Neuronal stem cell (in vitro differentiated cells): ENCODE results near the gene SLC35F4.
"Not testable (repeated sequence)": the region's sequence is repeated elsewhere in the genome, so short reads cannot be mapped to it uniquely, and the experiment has no call there.

ENCODE experiments used
- DNase-seq: peaks from one replicate; pipeline ENCODE4 v3.0.0-alpha.2; 2013; ENCODE audit warnings: low spot score
- H2AFZ ChIP-seq: one replicate; pipeline ENCODE4 v1.6.1; 2013; ENCODE audit warnings: mild to moderate bottlenecking, low read length, inconsistent platforms
- H2AK5ac ChIP-seq: 2 replicates; pipeline ENCODE4 v1.6.1; 2013; ENCODE audit warnings: low read depth, mild to moderate bottlenecking, inconsistent platforms, low read length, moderate library complexity, mixed read lengths
- H2BK120ac ChIP-seq: 2 replicates; pipeline ENCODE4 v1.6.1; 2013; ENCODE audit warnings: low read depth, mild to moderate bottlenecking, inconsistent platforms, low read length, moderate library complexity, mixed read lengths
- H2BK12ac ChIP-seq: one replicate; pipeline ENCODE4 v1.6.1; 2013; ENCODE audit warnings: low read length, inconsistent platforms
- H2BK15ac ChIP-seq: 2 replicates; pipeline ENCODE4 v1.6.1; 2013; ENCODE audit warnings: mild to moderate bottlenecking, low read length, inconsistent platforms, mixed read lengths
- H2BK5ac ChIP-seq: one replicate; pipeline ENCODE4 v1.6.1; 2013; ENCODE audit warnings: inconsistent platforms, mild to moderate bottlenecking, low read length, moderate library complexity
- H3K14ac ChIP-seq: one replicate; pipeline ENCODE4 v1.6.1; 2013; ENCODE audit warnings: low read length, inconsistent platforms
- H3K18ac ChIP-seq: 2 replicates; pipeline ENCODE4 v1.6.1; 2013; ENCODE audit warnings: low read length, inconsistent platforms
- H3K23ac ChIP-seq: 2 replicates; pipeline ENCODE4 v1.6.1; 2013; ENCODE audit warnings: low read depth, mild to moderate bottlenecking, mixed read lengths, low read length, inconsistent platforms; ENCODE audit not compliant: poor library complexity
- H3K27ac ChIP-seq: replicated peaks from 3 replicates; pipeline ENCODE4 v1.5.1; 2013; ENCODE audit warnings: low read length, inconsistent platforms
- H3K27me3 ChIP-seq, 3 experiments: 2 replicates each; pipeline ENCODE4 v1.6.1; 2013; ENCODE audit warnings: low read length in 3 of 3, mild to moderate bottlenecking in 2 of 3, inconsistent platforms in 1 of 3, low read depth in 1 of 3, mixed read lengths in 1 of 3, moderate library complexity in 1 of 3; ENCODE audit not compliant: control insufficient read depth in 3 of 3, insufficient read depth in 3 of 3
- H3K36me3 ChIP-seq, 2 donors: replicated peaks in 1 of 2; 2 replicates each; pipeline ENCODE4 v1.6.1; 2013; ENCODE audit warnings: low read length in 2 of 2; ENCODE audit not compliant: control insufficient read depth in 2 of 2, insufficient read depth in 2 of 2
- H3K4ac ChIP-seq: 2 replicates; pipeline ENCODE4 v1.6.1; 2013; ENCODE audit warnings: inconsistent platforms, mild to moderate bottlenecking, low read length, moderate library complexity
- H3K4me1 ChIP-seq, 2 donors: 1 replicate in 1 of 2; 2 replicates in 1 of 2; pipeline ENCODE4 v1.6.1; 2013; ENCODE audit warnings: low read length in 2 of 2, low read depth in 1 of 2; ENCODE audit not compliant: control insufficient read depth in 2 of 2, insufficient read depth in 1 of 2
- H3K4me2 ChIP-seq: one replicate; pipeline ENCODE4 v1.6.1; 2013; ENCODE audit warnings: mild to moderate bottlenecking, low read length, inconsistent platforms; ENCODE audit not compliant: insufficient read depth, poor library complexity, severe bottlenecking
- H3K4me3 ChIP-seq, 2 donors: 2 replicates each; pipeline ENCODE4 v1.5.1; 2013; ENCODE audit warnings: low read length in 2 of 2, mild to moderate bottlenecking in 2 of 2, inconsistent platforms in 1 of 2, moderate library complexity in 1 of 2
- H3K79me1 ChIP-seq: one replicate; pipeline ENCODE4 v1.6.1; 2013; ENCODE audit warnings: low read depth, mild to moderate bottlenecking, inconsistent platforms, low read length, moderate library complexity
- H3K9ac ChIP-seq: one replicate; pipeline ENCODE4 v1.6.1; 2013; ENCODE audit warnings: mild to moderate bottlenecking, low read depth, low read length, inconsistent platforms; ENCODE audit not compliant: poor library complexity
- H3K9me3 ChIP-seq, 2 donors: replicated peaks in 1 of 2; 2 replicates each; pipeline versions ENCODE3 to v1.6.1; 2013; ENCODE audit warnings: low read length in 2 of 2, mild to moderate bottlenecking in 2 of 2, inconsistent platforms in 1 of 2, low read depth in 1 of 2, mixed read lengths in 1 of 2, moderate library complexity in 1 of 2; ENCODE audit not compliant: control insufficient read depth in 2 of 2, insufficient read depth in 1 of 2
- H4K8ac ChIP-seq: one replicate; pipeline ENCODE4 v1.6.1; 2013; ENCODE audit warnings: low read depth, mild to moderate bottlenecking, inconsistent platforms, low read length, moderate library complexity
- H4K91ac ChIP-seq: one replicate; pipeline ENCODE4 v1.6.1; 2013; ENCODE audit warnings: low read length, low read depth, mild to moderate bottlenecking, inconsistent platforms; ENCODE audit not compliant: poor library complexity
- WGBS, 2 donors: extraction: QIAGEN DNeasy Blood & Tissue Kit; methylation state at CpG; one replicate each; pipeline ENCODE4 v1.1.7; 2013; ENCODE audit warnings: missing lambda C conversion rate in 2 of 2, mixed read lengths in 1 of 2; ENCODE audit not compliant: insufficient read length in 2 of 2, insufficient replicate concordance in 1 of 2; ENCODE audit errors: extremely low coverage in 2 of 2; 5-methylcytosine and 5-hydroxymethylcytosine counted together

Gene SLC35F4

GRCh38 chr14:57754527-57754926, 111.4 kb downstream of the SLC35F4 start:
- no peak overlapping the region for H3K27ac ChIP-seq
- H4K91ac ChIP-seq: no peak overlapping the region
- H2AK5ac ChIP-seq: no peak overlapping the region
- no peak overlapping the region for H3K4ac ChIP-seq
- no peaks in the 10 kb centered on the region for H3K9me3 ChIP-seq
- H3K23ac ChIP-seq: no peak overlapping the region
- H3K18ac ChIP-seq: no peak overlapping the region
- no peak overlapping the region for H2AFZ ChIP-seq
- H3K4me1 ChIP-seq: peaks cover 0 to 3% of the 10 kb centered on the region in 2 donors
- H2BK12ac ChIP-seq: no peak overlapping the region
- H2BK15ac ChIP-seq: no peak overlapping the region
- no peak overlapping the region for H4K8ac ChIP-seq
- no peak overlapping the region for H3K4me2 ChIP-seq
- DNase-seq: no peak
- no peaks in the 10 kb centered on the region for H3K27me3 ChIP-seq
- H3K79me1 ChIP-seq: no peaks in the 10 kb centered on the region
- no peak overlapping the region for H3K9ac ChIP-seq
- no peak overlapping the region for H3K4me3 ChIP-seq
- no peak overlapping the region for H3K14ac ChIP-seq
- H2BK120ac ChIP-seq: no peak overlapping the region
- WGBS, 2 donors: no CpG with 5 or more reads among the region's 5 CpGs
- no peaks in the 10 kb centered on the region for H3K36me3 ChIP-seq
- H2BK5ac ChIP-seq: no peak overlapping the region

DNA sequence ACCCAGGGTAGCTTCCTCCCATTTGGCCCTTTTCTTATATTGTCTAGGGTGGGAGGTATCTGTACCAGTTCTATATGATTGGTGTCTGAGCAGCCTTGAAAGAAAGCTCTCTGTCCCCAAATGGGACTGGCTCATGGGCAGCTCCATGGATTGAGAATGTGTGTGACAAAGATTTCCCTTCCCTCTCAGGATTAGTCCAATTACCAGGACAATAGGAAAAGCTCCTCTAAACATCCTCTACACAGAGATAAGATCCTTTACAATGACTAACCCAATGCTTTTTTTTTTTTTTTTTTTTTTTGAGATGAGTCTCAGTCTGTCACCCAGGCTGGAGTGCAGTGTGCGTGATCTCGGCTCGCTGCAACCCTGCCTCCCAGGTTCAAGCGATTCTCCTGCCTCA, 112.1 kb downstream of the SLC35F4 start:
- Histone ChIP-seq H3K4me1 (peaks cover 0 to 3% of the 10 kb centered on the region in 2 donors), H4K91ac (no peak overlapping the region)
- DNase-seq: no peak

DNA sequence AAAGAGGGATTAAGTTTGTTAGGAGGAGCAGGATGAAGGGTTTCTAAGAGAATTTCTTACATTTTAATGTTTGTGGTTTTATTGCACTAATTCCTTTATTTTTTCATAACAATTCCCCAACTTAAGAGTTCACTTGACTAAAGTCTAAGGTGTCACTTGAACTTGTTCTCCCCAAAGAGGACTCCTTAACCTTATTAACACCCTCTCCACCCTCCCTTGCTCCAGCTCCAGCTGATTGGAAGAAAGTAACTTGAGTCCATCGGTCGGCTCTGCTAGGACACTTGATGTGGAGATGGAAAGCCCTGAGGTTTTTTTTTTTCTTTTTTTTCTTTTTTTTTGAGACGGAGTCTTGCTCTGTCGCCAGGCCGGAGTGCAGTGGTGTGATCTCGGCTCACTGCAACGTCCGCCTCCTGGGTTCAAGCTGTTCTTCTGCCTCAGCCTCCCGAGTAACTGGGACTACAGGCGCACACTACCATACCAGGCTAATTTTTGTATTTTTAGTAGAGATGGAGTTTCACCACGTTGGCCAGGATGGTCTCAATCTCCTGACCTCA, 113.7 kb downstream of the SLC35F4 start:
- H2BK15ac ChIP-seq, H3K27me3 ChIP-seq, H3K4me2 ChIP-seq, H3K4me1 ChIP-seq, H3K9me3 ChIP-seq, H3K27ac ChIP-seq, H2AFZ ChIP-seq, H3K79me1 ChIP-seq, H3K4me3 ChIP-seq, H2BK120ac ChIP-seq, H2AK5ac ChIP-seq, H3K18ac ChIP-seq, DNase-seq, H3K4ac ChIP-seq, H2BK12ac ChIP-seq, H3K23ac ChIP-seq, H4K91ac ChIP-seq, H4K8ac ChIP-seq, H3K36me3 ChIP-seq, H3K14ac ChIP-seq, H3K9ac ChIP-seq, H2BK5ac ChIP-seq: not testable (repeated sequence)
- WGBS, 2 donors: no CpG with 5 or more reads among the region's 11 CpGs

More for the DNA sequence above, 112.1 kb downstream of the SLC35F4 start:
- Histone ChIP-seq H3K14ac (no peak overlapping the region), H3K18ac (no peak overlapping the region), H3K9ac (no peak overlapping the region), H2BK5ac (no peak overlapping the region), H3K4me2 (no peak overlapping the region), H3K27ac (no peak overlapping the region), H3K36me3 (no peaks in the 10 kb centered on the region), H3K27me3 (no peaks in the 10 kb centered on the region), H2AK5ac (no peak overlapping the region), H3K79me1 (no peaks in the 10 kb centered on the region), H4K8ac (no peak overlapping the region), H3K4ac (no peak overlapping the region), H2BK15ac (no peak overlapping the region), H2AFZ (no peak overlapping the region), H3K23ac (no peak overlapping the region), H2BK12ac (no peak overlapping the region), H3K9me3 (no peaks in the 10 kb centered on the region), H2BK120ac (no peak overlapping the region), H3K4me3 (no peak overlapping the region)
- no CpG with 5 or more reads among the region's 4 CpGs for WGBS, 2 donors

DNA sequence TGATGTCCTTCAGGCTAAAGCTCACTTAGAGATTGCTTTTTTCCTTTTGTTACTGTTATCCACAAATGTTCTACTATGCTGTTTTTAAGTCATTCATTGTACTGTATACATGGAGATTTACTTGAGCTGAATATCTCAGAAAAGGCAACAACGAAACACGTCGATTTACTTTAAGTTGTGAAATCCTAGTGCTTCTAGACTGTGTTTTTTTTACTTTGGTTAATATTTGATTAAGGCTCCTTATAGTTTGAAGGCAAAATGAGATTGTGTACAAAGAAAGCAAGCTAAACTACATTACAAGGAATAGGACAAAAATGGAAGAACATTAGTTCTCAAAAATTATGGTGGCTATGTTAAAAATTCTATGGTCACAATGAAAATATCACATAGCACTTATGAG, 114.5 kb downstream of the SLC35F4 start:
- H3K4me2 ChIP-seq: no peak overlapping the region
- no peak overlapping the region for H4K91ac ChIP-seq
- no peak overlapping the region for H2AFZ ChIP-seq
- H3K23ac ChIP-seq: no peak overlapping the region
- no peak overlapping the region for H3K14ac ChIP-seq
- H3K4ac ChIP-seq: no peak overlapping the region
- H3K4me3 ChIP-seq: no peak overlapping the region
- DNase-seq: no peak
- no peak overlapping the region for H3K18ac ChIP-seq
- peaks cover 0 to 3% of the 10 kb centered on the region in 2 donors for H3K4me1 ChIP-seq
- WGBS, 2 donors: no CpG with 5 or more reads among the region's 3 CpGs
- no peak overlapping the region for H3K9ac ChIP-seq
- no peak overlapping the region for H4K8ac ChIP-seq
- H2BK5ac ChIP-seq: no peak overlapping the region
- no peak overlapping the region for H2BK15ac ChIP-seq
- no peak overlapping the region for H3K27ac ChIP-seq
- H3K79me1 ChIP-seq: no peaks in the 10 kb centered on the region
- H2AK5ac ChIP-seq: no peak overlapping the region
- H2BK120ac ChIP-seq: no peak overlapping the region
- no peaks in the 10 kb centered on the region for H3K27me3 ChIP-seq
- H2BK12ac ChIP-seq: no peak overlapping the region
- H3K36me3 ChIP-seq: no peaks in the 10 kb centered on the region
- no peaks in the 10 kb centered on the region for H3K9me3 ChIP-seq
